Embryonic facial prominence (tissue), 1 donor: ENCODE results near the gene CALM1.
A peak's percentile ranks its signal among the peaks of the same experiment; 100 is the strongest.

Experiments used
- DNase-seq: peaks from one replicate; pipeline ENCODE4 v3.0.0-alpha.2; 2016; ENCODE audit errors: extremely low spot score

CALM1 gene

DNA sequence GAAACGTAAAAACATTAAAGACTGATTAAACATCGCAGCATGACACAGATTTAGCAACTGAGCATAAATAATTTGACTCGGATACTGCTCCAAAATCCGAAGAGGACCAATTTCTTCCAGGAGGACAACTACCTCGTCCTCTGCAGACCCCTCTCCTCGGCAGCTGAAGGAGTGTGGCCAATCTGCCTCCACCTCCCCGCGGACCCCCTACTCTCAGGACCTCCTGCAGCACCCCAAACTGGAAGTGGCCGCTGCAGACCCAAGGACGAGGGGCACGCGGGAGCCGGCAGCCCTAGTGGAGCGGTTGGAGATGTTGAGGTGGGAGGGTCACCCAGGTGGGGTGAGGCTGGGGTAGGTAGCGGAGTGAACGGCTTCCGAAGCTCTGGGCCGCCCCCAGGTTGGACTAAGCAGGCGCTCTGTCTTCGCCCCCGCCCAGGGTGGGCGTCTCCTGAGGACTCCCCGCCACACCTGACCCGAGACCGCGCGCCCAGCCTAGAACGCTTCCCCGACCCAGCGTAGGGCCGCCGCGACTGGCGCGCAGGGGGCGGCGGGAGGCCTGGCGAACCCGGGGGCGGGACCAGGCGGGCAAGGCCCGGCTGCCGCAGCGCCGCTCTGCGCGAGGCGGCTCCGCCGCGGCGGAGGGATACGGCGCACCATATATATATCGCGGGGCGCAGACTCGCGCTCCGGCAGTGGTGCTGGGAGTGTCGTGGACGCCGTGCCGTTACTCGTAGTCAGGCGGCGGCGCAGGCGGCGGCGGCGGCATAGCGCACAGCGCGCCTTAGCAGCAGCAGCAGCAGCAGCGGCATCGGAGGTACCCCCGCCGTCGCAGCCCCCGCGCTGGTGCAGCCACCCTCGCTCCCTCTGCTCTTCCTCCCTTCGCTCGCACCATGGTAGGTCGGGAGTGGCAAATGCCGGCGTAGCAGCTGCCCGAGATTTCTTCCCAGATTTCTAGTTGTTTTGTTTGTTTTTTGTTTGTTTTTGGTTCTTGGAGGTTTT lies at the start of gene CALM1:
TSS of gene CALM1 (plus strand) at position 689 of the 999 bp plus-strand sequence. CDS start at position 891, 202 bp downstream.
- DNase-seq, result peak; percentile 88

DNA sequence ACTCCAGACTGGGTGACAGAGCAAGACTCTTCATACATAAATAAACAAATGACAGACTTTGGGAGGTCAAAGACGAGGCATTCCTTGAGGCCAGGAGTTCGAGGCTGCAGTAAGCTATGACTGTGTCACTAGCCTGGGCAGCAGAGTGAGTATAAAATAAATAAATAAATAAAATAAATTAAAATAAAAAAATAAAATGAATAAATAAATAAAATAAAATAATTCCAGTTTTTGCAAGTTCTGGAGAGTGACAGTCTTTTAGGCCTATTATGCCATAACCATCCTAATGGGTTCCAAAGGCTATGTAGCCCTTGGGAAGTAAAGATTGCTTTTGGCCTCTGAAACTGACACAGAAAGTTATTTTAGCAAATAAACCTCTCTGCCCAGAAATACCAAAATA lies 48.6 kb upstream of the CALM1 start:
- DNase-seq, result no peak

DNA sequence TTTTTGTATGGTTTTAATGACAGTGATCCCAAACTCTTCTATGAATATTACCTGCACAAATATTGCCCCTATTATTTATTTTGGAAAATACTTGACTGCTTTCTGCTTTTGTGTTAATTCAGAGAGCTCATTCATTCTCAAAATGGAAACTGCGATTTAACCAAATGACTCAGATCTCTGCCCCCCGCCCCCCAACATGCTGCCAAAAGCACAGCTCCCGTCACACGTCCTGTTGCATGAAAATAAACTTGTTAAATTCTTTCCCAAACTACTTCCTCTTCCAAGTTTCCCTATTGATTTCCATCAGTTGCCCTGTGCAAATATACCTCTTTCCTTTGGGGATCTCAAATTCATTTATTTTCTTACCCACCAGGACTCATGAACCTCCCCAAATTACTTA lies 47.1 kb upstream of the CALM1 start:
- no peak for DNase-seq

DNA sequence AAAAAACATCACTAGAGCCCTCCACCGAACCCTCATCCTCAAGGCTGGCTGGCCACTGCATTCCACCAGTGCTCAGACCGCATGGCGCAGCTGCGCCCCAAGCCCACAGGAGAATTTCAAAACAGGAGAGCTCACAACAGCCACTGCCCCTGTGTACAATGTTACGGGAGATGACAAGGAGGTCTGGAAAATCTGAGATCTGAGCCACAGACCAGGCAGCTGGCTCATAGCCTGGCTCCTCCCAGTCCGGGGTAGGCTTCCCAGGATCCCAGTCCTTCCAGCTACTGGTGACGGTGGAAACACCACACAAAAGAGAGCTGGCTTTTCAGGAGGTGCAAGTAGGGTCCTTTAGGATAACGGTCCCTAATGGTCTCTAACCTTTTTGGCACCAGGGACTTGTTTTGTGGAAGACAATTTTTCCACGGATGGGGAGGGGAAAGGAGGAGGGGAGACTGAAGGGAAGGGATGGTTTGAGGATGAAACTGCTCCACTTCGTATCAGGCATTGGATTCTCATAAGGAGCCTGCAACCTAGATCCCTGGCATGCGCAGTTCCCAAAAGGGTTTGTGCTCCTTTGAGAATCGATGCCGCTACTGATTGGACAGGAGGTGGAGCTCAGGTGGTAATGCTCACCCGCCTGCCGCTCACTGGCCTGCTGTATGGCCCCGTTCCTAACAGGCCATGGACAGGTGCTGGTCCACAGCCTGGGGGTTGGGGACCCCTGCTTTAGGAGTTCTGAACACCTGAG lies 42.1 kb upstream of the CALM1 start:
- DNase-seq, result no peak

DNA sequence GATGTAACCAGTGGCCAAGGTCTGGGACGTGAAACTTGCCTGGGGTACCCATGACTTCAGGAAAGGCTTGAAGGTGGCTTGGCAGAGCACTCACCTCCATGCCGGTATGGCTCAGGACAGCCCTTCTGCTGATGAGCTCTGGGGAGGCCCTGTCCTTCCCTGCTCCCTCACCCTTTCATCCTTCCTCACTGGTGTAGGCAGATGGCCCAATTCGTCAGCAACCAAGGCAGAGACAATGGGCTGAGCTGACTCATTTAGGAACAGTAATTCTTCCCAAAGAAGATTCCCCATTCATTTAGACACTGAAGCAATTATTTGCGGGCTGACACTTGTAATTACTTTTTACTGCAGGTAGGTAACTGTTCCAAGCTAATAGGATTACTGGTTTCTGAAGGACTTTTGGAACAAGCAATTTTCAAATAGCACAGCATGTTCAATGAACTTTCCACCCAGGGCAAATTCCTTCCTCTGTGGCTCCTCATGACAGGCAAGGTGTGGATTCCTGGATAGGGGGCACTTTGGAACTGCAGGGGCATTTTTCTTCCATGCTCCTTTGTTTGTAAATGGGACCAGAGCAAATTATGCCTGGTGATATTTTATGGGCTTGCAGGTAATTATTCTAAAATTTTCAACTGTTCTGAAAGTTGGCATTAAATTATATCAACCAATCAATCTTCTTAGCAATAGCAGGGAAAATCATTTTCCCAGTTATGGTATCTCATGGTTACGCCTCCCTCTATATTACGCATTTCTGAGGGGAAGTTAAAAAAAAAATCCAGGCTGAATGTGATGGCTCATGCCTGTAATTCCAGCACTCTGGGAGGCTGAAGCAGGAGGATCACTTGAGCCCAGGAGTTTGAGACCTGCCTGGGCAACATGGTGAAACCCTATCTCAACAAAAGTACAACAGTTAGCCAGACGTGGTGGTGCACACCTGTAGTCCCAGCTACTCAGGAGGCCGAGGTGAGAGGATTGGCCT lies 41.0 kb upstream of the CALM1 start:
- no peak for DNase-seq

DNA sequence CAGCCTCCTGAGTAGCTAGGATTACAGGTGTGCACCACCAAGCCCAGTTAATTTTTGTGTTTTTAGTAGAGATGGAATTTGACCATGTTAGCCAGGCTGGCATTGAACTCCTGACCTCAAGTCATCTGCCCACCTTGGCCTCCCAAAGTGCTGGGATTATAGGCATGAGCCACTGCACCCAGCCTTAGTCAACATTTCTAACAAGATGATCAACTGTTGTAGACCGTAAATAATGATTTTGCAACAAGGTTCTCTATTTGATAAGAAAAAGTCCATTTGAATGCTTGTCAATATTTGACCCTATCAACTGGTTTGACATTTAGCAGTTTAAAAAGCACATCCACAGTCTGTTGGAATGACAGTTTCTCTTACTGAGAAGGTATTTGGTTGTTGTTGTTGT lies 39.9 kb upstream of the CALM1 start:
- no peak for DNase-seq

DNA sequence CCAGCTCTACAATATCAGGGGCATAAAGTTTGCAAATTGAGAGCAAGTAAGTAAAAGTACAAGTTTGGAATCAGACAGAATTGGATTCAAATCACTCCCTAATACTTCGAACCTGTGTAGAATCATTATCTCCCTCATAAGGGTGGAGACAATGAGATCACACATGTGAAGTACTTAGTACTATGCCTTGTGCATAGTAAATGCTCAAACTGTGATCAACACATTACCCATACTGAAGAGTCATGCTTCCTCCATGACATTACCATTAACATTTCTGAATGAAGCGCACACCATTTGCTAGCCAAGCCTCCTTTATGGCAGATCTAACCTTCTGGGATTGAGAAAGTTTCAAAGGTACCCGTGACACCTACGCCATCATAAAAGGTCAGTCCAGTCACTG lies 38.5 kb upstream of the CALM1 start:
- DNase-seq, result no peak

DNA sequence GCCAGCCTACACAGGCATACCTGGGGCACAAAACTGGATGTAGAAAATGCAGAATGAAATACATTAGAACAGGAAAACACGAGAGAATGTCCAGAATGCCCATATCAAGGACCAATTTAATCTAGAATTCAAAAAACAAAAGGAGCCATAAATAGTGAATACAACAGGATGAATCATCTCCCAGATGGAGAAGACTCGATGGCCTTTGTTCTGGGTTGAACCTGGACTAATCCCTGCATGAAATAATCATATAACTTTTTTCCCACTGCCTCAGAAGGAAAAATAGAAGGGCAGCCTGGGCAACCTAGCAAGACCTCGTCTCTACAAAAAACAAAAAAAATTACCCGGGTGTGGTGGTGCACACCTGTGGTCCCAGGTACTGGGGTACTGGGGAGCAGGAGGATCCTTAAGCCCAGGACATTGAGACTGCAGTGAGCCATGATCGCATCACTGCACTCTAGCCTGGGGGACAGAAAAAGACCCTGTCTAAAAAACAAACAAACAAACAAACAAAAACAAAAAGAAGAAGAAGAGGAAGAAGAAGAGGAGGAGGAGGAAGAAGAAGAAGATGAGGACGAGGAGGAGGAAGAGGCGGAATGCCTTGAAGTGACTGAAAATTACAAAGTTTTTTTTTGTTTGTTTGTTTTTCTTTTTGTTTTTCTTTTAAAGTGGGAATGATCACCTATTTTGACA lies 34.8 kb upstream of the CALM1 start:
- DNase-seq, result no peak

DNA sequence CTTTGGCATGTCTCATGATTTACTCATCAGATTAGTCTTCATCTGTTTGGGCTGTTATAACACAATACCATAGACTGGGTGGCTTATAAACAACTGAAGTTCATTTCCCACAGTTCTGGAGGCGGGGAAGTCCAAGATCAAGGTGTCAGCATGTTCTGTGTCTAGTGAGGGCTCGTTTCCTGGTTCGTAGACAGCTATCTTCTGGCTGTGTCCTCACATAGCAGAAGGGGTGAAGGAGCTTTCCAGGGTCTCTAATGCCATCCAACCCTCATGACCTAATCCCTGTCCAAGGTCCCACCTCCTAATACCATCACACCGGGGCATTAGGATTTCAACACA lies 34.3 kb upstream of the CALM1 start:
- no peak for DNase-seq

DNA sequence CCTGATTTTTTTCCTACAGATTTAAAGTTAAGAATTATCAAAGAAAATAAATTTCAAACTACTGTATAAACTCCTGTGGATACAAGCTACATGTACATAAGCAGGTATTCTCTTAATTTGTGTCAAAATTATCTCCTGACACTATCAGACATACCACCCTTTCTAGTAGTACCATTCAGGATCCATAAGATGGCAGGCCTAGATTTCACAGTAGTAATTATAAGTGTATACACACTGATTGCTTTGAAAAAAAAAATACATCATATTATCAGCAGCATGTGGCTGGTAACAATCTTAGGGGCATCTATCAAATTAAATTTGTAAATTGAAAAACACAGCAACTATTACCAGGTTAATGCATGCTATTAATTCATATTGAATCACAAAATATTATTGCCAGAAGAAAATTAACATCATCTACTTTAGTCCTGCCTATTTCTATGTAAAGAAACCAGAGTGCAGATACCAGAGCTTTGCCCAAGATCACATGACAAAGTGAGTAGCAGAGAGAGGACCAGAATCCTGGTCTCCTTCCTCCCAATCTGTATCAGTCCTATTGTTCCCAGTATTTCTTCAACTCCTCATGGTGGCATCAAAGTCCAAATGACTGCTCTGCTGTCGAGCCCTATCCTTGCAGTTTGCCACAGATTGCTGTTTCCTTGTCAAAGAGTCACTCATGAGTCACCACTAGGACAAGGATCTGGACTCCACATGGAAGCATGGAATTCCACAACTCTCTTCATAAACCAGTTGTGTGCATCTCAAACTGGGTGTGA lies 27.7 kb upstream of the CALM1 start:
- no peak for DNase-seq

DNA sequence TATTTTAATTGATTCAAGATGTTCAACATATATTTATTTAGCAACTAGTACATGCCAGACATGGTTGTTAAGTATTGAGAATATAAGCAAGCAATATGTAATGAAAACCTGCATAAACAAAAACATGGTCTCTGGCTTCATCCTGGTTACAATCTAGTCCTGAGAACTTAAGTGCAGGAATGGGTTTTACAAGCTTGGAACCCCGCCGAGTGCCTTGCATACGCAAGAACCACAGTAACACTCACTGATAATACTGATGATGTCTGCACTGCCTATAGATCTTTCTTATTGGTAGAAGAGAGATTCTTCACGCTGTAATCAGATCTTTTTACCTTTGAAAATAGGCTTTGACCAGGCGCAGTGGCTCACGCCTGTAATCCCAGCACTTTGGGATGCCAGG lies 22.9 kb upstream of the CALM1 start:
- DNase-seq, result no peak

DNA sequence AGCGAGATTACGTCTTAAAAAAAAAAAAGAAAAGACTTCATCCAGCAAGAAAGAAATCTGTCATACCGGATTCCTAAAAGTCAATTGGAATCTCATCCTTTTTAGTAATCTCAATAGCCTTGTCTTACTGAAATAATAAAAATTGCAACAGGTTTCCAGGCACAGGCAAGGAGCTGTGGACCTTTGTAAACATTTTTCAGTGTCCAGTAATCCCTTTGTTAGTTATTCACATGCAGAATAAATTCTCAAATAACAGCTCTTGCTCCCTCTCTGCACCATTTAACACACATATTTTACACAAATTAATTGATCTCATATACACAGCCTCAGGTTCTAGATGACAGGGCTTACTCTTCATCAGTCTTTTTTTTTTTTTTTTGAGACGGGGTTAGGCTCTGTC lies 22.0 kb upstream of the CALM1 start:
- no peak for DNase-seq

DNA sequence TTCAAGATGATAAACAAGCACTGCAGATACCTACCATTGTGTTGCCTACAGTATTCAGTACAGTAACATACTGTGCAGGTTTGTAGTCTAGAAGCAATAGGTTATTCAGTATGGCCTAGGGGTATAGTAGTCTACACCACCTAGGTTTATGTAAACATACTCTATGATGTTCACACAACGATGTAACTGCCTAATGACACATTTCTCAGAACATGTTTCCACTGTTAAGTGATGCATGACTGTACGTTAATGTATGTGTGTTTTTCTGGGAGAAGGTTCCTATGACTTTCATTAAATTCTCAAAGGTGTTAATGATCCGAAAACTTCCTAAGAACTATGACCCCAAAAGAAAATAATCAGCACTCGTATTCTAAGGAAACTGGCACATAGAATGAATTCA lies 20.9 kb upstream of the CALM1 start:
- DNase-seq, result no peak

DNA sequence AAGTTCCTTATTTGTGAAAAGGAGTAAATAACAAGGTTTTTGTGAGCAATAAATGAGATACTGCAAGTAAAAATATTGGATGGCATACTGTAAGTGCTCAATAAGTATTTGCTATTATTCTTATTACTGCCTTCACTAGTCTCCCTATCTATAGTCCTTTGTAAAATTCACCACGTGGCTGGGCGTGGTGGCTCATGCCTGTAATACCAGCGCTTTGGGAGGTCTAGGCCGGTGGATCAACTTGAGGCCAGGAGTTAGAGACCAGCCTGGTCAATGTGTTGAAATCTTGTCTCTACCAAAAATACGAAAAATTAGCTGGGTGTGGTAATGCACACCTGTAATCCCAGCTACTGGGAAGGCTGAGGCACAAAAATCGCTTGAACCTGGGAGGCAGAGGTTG lies 18.6 kb upstream of the CALM1 start:
- no peak for DNase-seq

DNA sequence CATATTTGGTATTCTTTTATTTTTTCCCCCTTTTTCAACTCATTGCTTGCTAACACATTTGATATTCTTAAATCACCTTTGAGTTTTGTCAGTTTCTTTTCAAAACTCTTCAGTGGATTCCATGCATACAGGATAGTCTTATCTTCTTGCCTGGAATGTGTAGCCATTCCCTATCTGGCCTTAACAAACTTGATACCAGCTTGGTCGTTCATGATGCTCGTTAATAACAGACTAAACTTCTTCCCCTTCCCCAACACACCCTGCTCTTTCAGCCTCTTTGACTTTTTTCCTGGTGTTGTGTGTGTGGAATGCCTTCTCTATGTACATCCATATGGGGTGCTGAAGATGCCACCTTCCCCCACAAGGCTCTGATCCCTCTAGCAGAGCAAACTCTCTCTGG lies 17.7 kb upstream of the CALM1 start:
- DNase-seq, result no peak

DNA sequence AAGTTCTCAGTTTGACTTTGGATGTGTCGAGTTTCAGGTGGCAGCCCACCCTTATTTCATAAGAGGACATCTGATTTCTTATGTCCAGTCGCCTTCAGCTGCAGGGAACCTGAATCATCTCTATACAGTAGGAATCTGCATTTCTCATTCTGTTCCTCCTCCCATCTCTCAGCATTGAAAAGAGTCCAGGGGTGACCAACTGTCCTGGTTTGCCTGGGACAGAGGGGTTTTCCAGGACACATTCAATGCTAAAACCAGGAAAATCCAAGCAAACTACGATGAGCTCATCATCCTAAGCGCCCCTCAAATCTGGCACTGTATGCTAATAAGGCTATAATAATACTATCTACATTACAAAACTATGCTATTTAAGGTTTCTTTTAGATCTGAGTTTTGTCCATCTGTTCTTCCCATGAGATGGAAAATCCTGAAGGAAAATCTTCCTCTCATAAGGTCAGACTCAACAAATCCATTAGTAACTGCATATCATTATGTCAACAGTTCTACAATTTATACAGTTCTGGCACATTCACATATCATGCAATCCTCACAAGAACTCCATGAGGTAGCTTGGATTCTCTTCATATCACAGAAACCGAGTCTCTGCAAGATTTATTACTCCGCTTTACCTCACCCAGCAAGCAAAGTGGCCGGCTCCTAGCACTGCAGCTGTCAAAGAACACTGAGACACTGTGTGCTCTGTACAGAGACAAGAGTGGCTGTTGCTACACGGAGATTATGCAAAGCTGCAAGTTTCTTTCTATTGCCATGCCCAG lies 15.6 kb upstream of the CALM1 start:
- DNase-seq, result no peak

DNA sequence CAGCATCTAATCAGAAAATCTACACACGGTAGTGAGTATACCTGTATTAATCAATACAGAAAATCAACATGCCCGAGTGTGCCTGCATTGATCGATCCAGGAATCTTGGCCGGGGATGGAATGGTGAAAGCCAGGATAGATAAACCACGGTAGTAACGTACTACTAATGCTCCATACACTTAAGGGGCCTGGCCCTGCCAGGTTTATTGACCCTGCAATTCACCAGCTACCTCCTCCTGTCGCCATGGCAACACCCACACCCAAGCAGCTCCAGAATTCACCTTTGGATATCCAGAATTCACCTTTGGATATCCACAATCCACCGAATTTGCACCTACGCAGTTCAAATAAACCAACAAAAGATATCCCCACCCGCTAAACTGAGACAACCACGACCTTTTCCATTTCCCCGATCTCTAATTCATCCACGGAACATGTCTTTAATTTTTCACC lies 14.8 kb upstream of the CALM1 start:
- DNase-seq, result no peak

DNA sequence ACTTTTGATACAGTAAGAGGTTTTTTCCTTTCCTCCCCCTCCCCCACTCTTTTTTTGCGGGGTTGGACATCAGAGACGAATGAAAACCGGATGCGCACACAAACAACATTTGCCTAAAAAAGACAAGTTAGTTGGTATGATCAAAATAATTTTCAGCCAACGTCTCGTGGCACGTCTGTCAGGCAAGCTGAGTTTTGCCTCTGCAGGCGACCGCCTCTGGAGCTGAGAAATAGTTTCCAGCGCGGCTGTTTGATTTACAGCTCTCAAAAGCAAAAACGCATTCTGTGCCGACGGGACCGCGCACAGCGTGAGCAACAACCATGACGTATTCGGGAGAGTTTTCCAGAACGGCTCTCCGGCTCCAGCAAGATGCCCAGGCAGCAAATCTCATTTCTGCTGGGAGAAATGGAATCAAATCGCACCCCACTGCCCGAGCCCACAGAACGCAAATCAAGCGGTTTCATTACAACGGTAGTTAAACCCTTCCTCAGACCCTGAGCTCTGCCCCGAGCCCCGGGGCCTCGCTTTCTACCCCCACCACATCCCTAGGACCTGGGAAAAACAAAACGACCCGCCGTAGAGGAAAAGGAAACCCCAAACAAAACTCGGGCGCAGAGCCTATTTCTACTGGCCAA lies 14.2 kb upstream of the CALM1 start:
- DNase-seq, result no peak

DNA sequence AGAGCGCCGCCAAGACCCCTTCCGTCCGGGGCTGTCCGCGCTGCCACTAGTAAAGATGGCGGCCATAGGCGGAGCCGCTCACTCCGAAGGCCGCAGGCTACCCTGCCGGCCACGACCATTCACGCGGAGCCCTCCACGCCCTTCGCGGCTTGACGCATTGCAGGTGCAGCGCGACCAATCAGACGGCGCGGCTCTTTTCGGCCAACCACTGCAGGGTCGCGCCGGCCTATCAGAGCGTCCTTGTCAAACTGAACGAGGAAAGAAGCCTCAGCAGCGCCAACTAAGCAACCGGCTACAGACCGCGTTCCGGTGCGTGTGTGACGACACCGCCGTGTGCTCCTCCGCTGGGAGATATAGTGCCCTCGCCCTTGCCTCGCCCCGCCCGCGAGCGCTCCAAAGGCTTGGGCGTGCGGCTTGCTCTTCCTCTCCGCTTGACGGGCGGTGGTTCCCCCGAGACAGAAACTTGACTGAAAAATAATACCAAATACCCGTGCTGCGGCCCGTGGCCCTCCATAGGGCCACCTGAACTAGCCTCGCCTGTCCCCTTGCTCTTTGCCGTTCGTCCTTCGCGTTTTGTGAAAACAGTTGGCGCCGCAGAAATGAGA lies 13.6 kb upstream of the CALM1 start:
- DNase-seq, result peak; percentile 98
